ENCODE results near the gene SPACDR.

The SPACDR gene

GRCh38 chr7:100407285-100408180, 56.5 kb downstream of the SPACDR start:
- peak; percentile 79 for DNase-seq

DNA sequence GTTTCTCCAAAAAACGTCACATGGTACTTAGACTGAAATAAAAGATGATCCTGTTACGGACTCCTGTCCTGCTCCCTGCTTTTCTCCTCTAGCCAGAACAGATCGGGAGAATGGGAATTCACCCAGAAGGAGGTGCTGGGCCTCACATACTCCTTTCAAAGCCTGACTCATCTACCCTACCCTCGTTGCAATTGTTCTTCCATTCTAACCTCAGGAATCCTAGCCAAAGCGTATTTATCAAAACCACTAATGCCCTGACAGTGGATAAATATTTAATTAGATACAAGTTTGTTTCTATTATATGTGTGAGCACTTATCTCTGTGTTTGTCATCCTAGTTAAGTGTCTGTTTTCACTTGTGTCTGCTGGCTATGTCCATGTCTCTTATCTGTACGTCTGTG, 57.3 kb downstream of the SPACDR start:
- no peak for DNase-seq
